Measurements from ENCODE around the gene TM7SF3.
"Not testable (repeated sequence)": the region's sequence is repeated elsewhere in the genome, so short reads cannot be mapped to it uniquely, and the experiment has no call there.

Gene TM7SF3

GRCh38 chr12:27014085-27014858, at the start of gene TM7SF3:
Gene TM7SF3, minus strand, starts transcription at chr12:27014384. Its CDS starts 216 bp downstream, at chr12:27014168.
- DNase-seq (ENCODE audit: low spot score): peak; percentile 94

- DNase-seq (ENCODE audit: low spot score): no peak
Measured at GRCh38 chr12:27063250-27063851, 49.2 kb upstream of the TM7SF3 start.

GRCh38 chr12:27061317-27061716, 47.1 kb upstream of the TM7SF3 start:
- DNase-seq (ENCODE audit: low spot score): no peak

GRCh38 chr12:27060740-27061139, 46.6 kb upstream of the TM7SF3 start:
- no peak for DNase-seq (ENCODE audit: low spot score)

GRCh38 chr12:27057543-27057942, 43.4 kb upstream of the TM7SF3 start:
- DNase-seq (ENCODE audit: low spot score): no peak

- no peak for DNase-seq (ENCODE audit: low spot score)
Measured at GRCh38 chr12:27055966-27056365, 41.8 kb upstream of the TM7SF3 start.

- no peak for DNase-seq (ENCODE audit: low spot score)
Measured at GRCh38 chr12:27052742-27053141, 38.6 kb upstream of the TM7SF3 start.

- DNase-seq (ENCODE audit: low spot score): no peak
Measured at GRCh38 chr12:27052176-27052575, 38.0 kb upstream of the TM7SF3 start.

- no peak for DNase-seq (ENCODE audit: low spot score)
Measured at GRCh38 chr12:27048822-27049752, 34.9 kb upstream of the TM7SF3 start.

- not testable (repeated sequence) for DNase-seq (ENCODE audit: low spot score)
Measured at GRCh38 chr12:27042018-27042417, 27.8 kb upstream of the TM7SF3 start.

- not testable (repeated sequence) for DNase-seq (ENCODE audit: low spot score)
Measured at GRCh38 chr12:27040637-27041036, 26.5 kb upstream of the TM7SF3 start.

GRCh38 chr12:27034607-27035293, 20.6 kb upstream of the TM7SF3 start:
- DNase-seq (ENCODE audit: low spot score): no peak

- no peak for DNase-seq (ENCODE audit: low spot score)
Measured at GRCh38 chr12:27032679-27033078, 18.5 kb upstream of the TM7SF3 start.

- DNase-seq (ENCODE audit: low spot score): no peak
Measured at GRCh38 chr12:27031531-27031930, 17.3 kb upstream of the TM7SF3 start.

- DNase-seq (ENCODE audit: low spot score): no peak
Measured at GRCh38 chr12:27026257-27026656, 12.1 kb upstream of the TM7SF3 start.

GRCh38 chr12:27025116-27025515, 10.9 kb upstream of the TM7SF3 start:
- no peak for DNase-seq (ENCODE audit: low spot score)

GRCh38 chr12:27024291-27024690, 10.1 kb upstream of the TM7SF3 start:
- DNase-seq (ENCODE audit: low spot score): no peak

- DNase-seq (ENCODE audit: low spot score): no peak
Measured at GRCh38 chr12:27020761-27021160, 6.6 kb upstream of the TM7SF3 start.

GRCh38 chr12:27018037-27018436, 3.9 kb upstream of the TM7SF3 start:
- no peak for DNase-seq (ENCODE audit: low spot score)

- not testable (repeated sequence) for DNase-seq (ENCODE audit: low spot score)
Measured at GRCh38 chr12:27017163-27017823, 3.1 kb upstream of the TM7SF3 start.

GRCh38 chr12:27015730-27016076, 1.5 kb upstream of the TM7SF3 start:
- peak; percentile 51 for DNase-seq (ENCODE audit: low spot score)

All from CD4-positive, alpha-beta T cell treated with Interleukin-2 at 100 ng/mL for 4 hours (primary cell).